SU-DHL-6 (cell line): Measurements from ENCODE around the gene ALKBH7.

Experiments
- CTCF ChIP-seq: fragments of 200-600 bp; sonication (generic); IDR thresholded peaks from one replicate; pipeline ENCODE4 v1.5.1; 2017; ENCODE audit warnings: antibody characterized with exemption, mild to moderate bottlenecking, low read length, moderate library complexity; ENCODE audit not compliant: insufficient read depth, poor library complexity, severe bottlenecking
- EZH2phosphoT487 ChIP-seq: fragments of 200-600 bp; sonication (generic), shearing (Covaris generic); conservative IDR thresholded peaks from 2 replicates; pipeline ENCODE4 v1.6.1; 2018; ENCODE audit warnings: mild to moderate bottlenecking, antibody characterized with exemption, low read length, moderate library complexity, mixed read lengths

GRCh38 chr19:6354098-6354674, 18.4 kb upstream of the ALKBH7 start:
- TF ChIP-seq CTCF = peak; percentile 40
- no peak for TF ChIP-seq EZH2phosphoT487
